HepG2 (cell line): Measurements from ENCODE around the gene PCNX1. TPM values are rescaled to one million over a fixed set of nuclear protein-coding genes. Genes with fewer than 3 reads are reported as not detected.

Experiments used
- ATAC-seq: fragments of 200-7000 bp; cut with Tn5 transposase; 3 replicates; pipeline ENCODE4 v1.9.1; 2020; ENCODE audit warnings: mild to moderate bottlenecking, moderate library complexity
- BruUV-seq: library from RNA; stranded (reverse); fragments of 400-500 nt; replicated peaks from 2 replicates; lab custom pipeline; 2021; lab: Mats Ljungman, UMichigan
- CTCF ChIA-PET: fragments of 300-600 bp; formaldehyde crosslinking; extraction: SDS; loops from one replicate; lab custom pipeline; 2021; ENCODE audit warnings: low total read pairs, inconsistent platforms, low intra/inter-chr PET ratio; lab: Yijun Ruan, JAX
- POLR2A ChIA-PET: fragments of 350-600 bp; sonication (Branson Sonifier 250); formaldehyde crosslinking; loops from one replicate; lab custom pipeline; 2020; ENCODE audit warnings: antibody characterized with exemption, inconsistent platforms; lab: Yijun Ruan, JAX
- DNase-seq: peaks from one replicate; pipeline ENCODE4 v3.0.0-alpha.2; 2015; ENCODE audit warnings: low spot score
- FAIRE-seq: peaks from 3 replicates; lab custom pipeline; 2011; peaks lifted over from hg19 to GRCh38; lab: Jason Lieb, UNC
- H2AFZ ChIP-seq: one replicate; pipeline ENCODE4 v1.6.1; 2011; ENCODE audit warnings: low read length, inconsistent platforms
- H3K27ac ChIP-seq: fragments of 300-600 bp; 3 replicates; pipeline ENCODE4 v1.8.0; 2011; ENCODE audit warnings: mixed run types, mild to moderate bottlenecking, mixed read lengths, low read length, inconsistent platforms; ENCODE audit not compliant: insufficient read depth; ENCODE audit errors: extremely low read length
- H3K27me3 ChIP-seq, 2 experiments: fragments of 200-600 bp in 1 of 2; 2 replicates in 1 of 2; 3 replicates in 1 of 2; pipeline versions ENCODE4 v1.6.0 to v1.8.0; 2011; ENCODE audit warnings: low read length in 2 of 2, mild to moderate bottlenecking in 2 of 2, moderate library complexity in 2 of 2, inconsistent platforms in 1 of 2; ENCODE audit not compliant: insufficient read depth in 2 of 2, control insufficient read depth in 1 of 2
- H3K36me3 ChIP-seq, 2 experiments: fragments of 200-600 bp in 1 of 2; replicated peaks in 1 of 2; 2 replicates in 1 of 2; 3 replicates in 1 of 2; pipeline versions ENCODE4 v1.5.1 to v1.8.0; 2011; ENCODE audit warnings: low read length in 2 of 2, inconsistent platforms in 1 of 2; ENCODE audit not compliant: insufficient read depth in 2 of 2, control insufficient read depth in 1 of 2
- H3K4me1 ChIP-seq: 2 replicates; pipeline ENCODE4 v1.5.1; 2012; ENCODE audit warnings: low read length, inconsistent platforms; ENCODE audit not compliant: insufficient read depth
- H3K4me2 ChIP-seq: 2 replicates; pipeline ENCODE4 v1.6.0; 2011; ENCODE audit warnings: low read depth, low read length, inconsistent platforms
- H3K4me3 ChIP-seq, 3 experiments: fragments of 200-600 bp in 1 of 3; sonication (generic), shearing (Covaris generic) in 1 of 3; replicated peaks in 1 of 3; 2 replicates each; pipeline ENCODE4 v1.5.1; 2011 to 2016; ENCODE audit warnings: low read length in 3 of 3, inconsistent platforms in 2 of 3, low read depth in 2 of 3, mild to moderate bottlenecking in 2 of 3, control low read depth in 1 of 3, mixed read lengths in 1 of 3; ENCODE audit not compliant: insufficient read depth in 1 of 3
- H3K79me2 ChIP-seq: one replicate; pipeline ENCODE4 v1.6.1; 2011; ENCODE audit warnings: low read length, inconsistent platforms; ENCODE audit not compliant: insufficient read depth
- H3K9ac ChIP-seq: 2 replicates; pipeline ENCODE4 v1.6.0; 2011; ENCODE audit warnings: mild to moderate bottlenecking, low read depth, low read length, inconsistent platforms; ENCODE audit not compliant: insufficient read depth
- H3K9me3 ChIP-seq: 2 replicates; pipeline ENCODE4 v1.5.1; 2012; ENCODE audit warnings: mild to moderate bottlenecking, low read length
- H4K20me1 ChIP-seq: 2 replicates; pipeline ENCODE4 v1.6.0; 2011; ENCODE audit warnings: inconsistent platforms, mild to moderate bottlenecking, low read length, moderate library complexity; ENCODE audit not compliant: insufficient read depth
- BRD4 ChIP-seq: sonication (generic); formaldehyde crosslinking; IDR thresholded peaks from 2 replicates; pipeline ENCODE4 v1.4.0; 2020; ENCODE audit warnings: missing genetic modification reagents
- CBX5 ChIP-seq: sonication (generic); formaldehyde crosslinking; IDR thresholded peaks from 2 replicates; pipeline ENCODE4 v1.4.0; 2020; ENCODE audit warnings: missing genetic modification reagents, borderline replicate concordance
- GRHL1 ChIP-seq: sonication (generic); formaldehyde crosslinking; conservative IDR thresholded peaks from 2 replicates; pipeline ENCODE4 v1.8.0; 2022; ENCODE audit warnings: missing genetic modification reagents
- HHEX ChIP-seq: IDR thresholded peaks from 2 replicates; pipeline ENCODE4 v1.6.1; 2016; ENCODE audit warnings: control low read depth
- HOXA5 ChIP-seq: sonication (generic); formaldehyde crosslinking; IDR thresholded peaks from 2 replicates; pipeline ENCODE4 v1.4.0; 2020; ENCODE audit warnings: missing genetic modification reagents
- IKZF4 ChIP-seq: sonication (generic); formaldehyde crosslinking; IDR thresholded peaks from 2 replicates; pipeline ENCODE4 v1.5.1; 2020; ENCODE audit warnings: borderline replicate concordance, mild to moderate bottlenecking, low read depth, missing genetic modification reagents; ENCODE audit errors: not compliant biosample characterization
- MLXIP ChIP-seq: sonication (generic); formaldehyde crosslinking; IDR thresholded peaks from 2 replicates; pipeline ENCODE4 v1.9.0; 2021; ENCODE audit warnings: missing genetic modification reagents, borderline replicate concordance
- MTF1 ChIP-seq: sonication (generic); formaldehyde crosslinking; IDR thresholded peaks from 2 replicates; pipeline ENCODE4 v1.5.0; 2020; ENCODE audit warnings: missing genetic modification reagents
- SRSF9 ChIP-seq: fragments of 200-400 bp; formaldehyde crosslinking; IDR thresholded peaks from 2 replicates; pipeline ENCODE4 v1.6.1; 2018; ENCODE audit warnings: borderline replicate concordance, mild to moderate bottlenecking, low read depth, low read length; ENCODE audit not compliant: insufficient read depth, poor library complexity, severe bottlenecking
- ZFY ChIP-seq: sonication (generic); formaldehyde crosslinking; IDR thresholded peaks from 2 replicates; pipeline ENCODE4 v1.4.0; 2020; ENCODE audit warnings: missing genetic modification reagents
- ZGPAT ChIP-seq: IDR thresholded peaks from 2 replicates; pipeline ENCODE4 v1.6.1; 2016; ENCODE audit warnings: mild to moderate bottlenecking
- WGBS: methylation state at CpG from one replicate; pipeline ENCODE4 v1.1.6; 2017; ENCODE audit warnings: low lambda C conversion rate; 5-methylcytosine and 5-hydroxymethylcytosine counted together
- in situ Hi-C: cut with HindIII; loops from 2 replicates; pipeline ENCODE4 v1.10.0; 2017; ENCODE audit warnings: low pct_unique_long_range_greater_than_20kb; ENCODE audit not compliant: extremely low pct_ligation_motif_present
- intact Hi-C: fragments of 100-400 bp; cut with micrococcal nuclease; formaldehyde crosslinking; loops from one replicate; pipeline ENCODE4 v1.10.0; 2022; ENCODE audit not compliant: unreplicated experiment
- polyA plus RNA-seq, 8 experiments: library from polyadenylated mRNA; depleted of rRNA in 3 of 8; stranded (reverse) in 7 of 8; unstranded in 1 of 8; fragments of >200 nt; fragmentation: Illumina TruSeq in 4 of 8; extraction: Trizol in 4 of 8; gene quantifications; 2 replicates each; pipeline versions ENCODE4 v1.2.1 to v1.2.3, GENCODE V29; 2011 to 2016; ENCODE audit warnings: low read depth in 4 of 8, missing spikeins in 1 of 8, mixed read lengths in 1 of 8; ENCODE audit not compliant: insufficient read depth in 1 of 8
- total RNA-seq, 5 experiments: library from RNA; depleted of rRNA; stranded (reverse); fragments of >200 nt; fragmentation: Illumina TruSeq; extraction: Trizol; gene quantifications; 2 replicates each; pipeline ENCODE4 v1.2.3, GENCODE V29; 2016; ENCODE audit warnings: low read depth in 1 of 5

The PCNX1 gene
- total and polyA plus RNA-seq, 2 of the 13 experiments (the other 11 are each of a cell fraction or from before 2014, with no cell fraction given) = 24.9 to 30.3 TPM

GRCh38 chr14:70956511-70956910 is 49.3 kb downstream of the PCNX1 start (continued):
- TF ChIP-seq GRHL1 = no peak
- TF ChIP-seq ZGPAT (CRISPR knock-in tag) = no peak
- no peak for TF ChIP-seq IKZF4

- CTCF ChIA-PET = no interaction called here
- peaks cover 6% of the 10 kb centered on the region for H3K79me2 ChIP-seq
Measured at GRCh38 chr14:70957710-70958109, 50.5 kb downstream of the PCNX1 start.

More at GRCh38 chr14:70957710-70958109, 50.5 kb downstream of the PCNX1 start:
- Histone ChIP-seq H3K4me2 (no peak overlapping the region), H4K20me1 (0 out of 2 replicates have a peak, but pooled peaks cover 2% of the 10 kb centered on the region), H3K27me3 (no peaks in the 10 kb centered on the region), H3K4me3 (no peak overlapping the region), H3K4me1 (no peaks in the 10 kb centered on the region), H2AFZ (no peak overlapping the region), H3K27ac (no peak overlapping the region), H3K9me3 (no peaks in the 10 kb centered on the region), H3K9ac (no peak overlapping the region), H3K36me3 (peaks cover 0 to 9% of the 10 kb centered on the region in 2 experiments; a peak in 2 of 5 replicates)
- FAIRE-seq (no peak), ATAC-seq (no peak), DNase-seq (no peak)
- no peak for TF ChIP-seq MLXIP (CRISPR knock-in tag)
- no peak for TF ChIP-seq SRSF9
- no peak for TF ChIP-seq HHEX (CRISPR knock-in tag)
- no peak for TF ChIP-seq HOXA5
- TF ChIP-seq BRD4 (CRISPR knock-in tag) = no peak
- TF ChIP-seq CBX5 (CRISPR knock-in tag) = no peak
- no peak for TF ChIP-seq ZFY (CRISPR knock-in tag)
- TF ChIP-seq MTF1 (CRISPR knock-in tag) = no peak
- intact Hi-C loops = no loop called here
- in situ Hi-C loops = loop anchor here (10.0 to 25.0 kb wide), 2 partner anchors 133 to 345 kb away; partner anchors contain the start of gene MED6
- 97% methylated on average over 2 of the region's 2 CpGs for WGBS
- POLR2A ChIA-PET = no interaction called here
- no TSS peak for BruUV-seq
